Stimulated activated CD8-positive, alpha-beta memory T cell treated with anti-CD3 and anti-CD28 coated beads, Interleukin-7, amount 100 ng/mL, for 1 hour (primary cell): ENCODE results near the gene DPPA5.
"Not testable (repeated sequence)": the region's sequence is repeated elsewhere in the genome, so short reads cannot be mapped to it uniquely, and the experiment has no call there.

Source experiments
- DNase-seq, 2 donors: peaks; one replicate each; pipeline ENCODE4 v3.0.0-alpha.2; 2020; ENCODE audit warnings: low read depth in 2 of 2

DPPA5 gene, protein sequence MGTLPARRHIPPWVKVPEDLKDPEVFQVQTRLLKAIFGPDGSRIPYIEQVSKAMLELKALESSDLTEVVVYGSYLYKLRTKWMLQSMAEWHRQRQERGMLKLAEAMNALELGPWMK

DNA sequence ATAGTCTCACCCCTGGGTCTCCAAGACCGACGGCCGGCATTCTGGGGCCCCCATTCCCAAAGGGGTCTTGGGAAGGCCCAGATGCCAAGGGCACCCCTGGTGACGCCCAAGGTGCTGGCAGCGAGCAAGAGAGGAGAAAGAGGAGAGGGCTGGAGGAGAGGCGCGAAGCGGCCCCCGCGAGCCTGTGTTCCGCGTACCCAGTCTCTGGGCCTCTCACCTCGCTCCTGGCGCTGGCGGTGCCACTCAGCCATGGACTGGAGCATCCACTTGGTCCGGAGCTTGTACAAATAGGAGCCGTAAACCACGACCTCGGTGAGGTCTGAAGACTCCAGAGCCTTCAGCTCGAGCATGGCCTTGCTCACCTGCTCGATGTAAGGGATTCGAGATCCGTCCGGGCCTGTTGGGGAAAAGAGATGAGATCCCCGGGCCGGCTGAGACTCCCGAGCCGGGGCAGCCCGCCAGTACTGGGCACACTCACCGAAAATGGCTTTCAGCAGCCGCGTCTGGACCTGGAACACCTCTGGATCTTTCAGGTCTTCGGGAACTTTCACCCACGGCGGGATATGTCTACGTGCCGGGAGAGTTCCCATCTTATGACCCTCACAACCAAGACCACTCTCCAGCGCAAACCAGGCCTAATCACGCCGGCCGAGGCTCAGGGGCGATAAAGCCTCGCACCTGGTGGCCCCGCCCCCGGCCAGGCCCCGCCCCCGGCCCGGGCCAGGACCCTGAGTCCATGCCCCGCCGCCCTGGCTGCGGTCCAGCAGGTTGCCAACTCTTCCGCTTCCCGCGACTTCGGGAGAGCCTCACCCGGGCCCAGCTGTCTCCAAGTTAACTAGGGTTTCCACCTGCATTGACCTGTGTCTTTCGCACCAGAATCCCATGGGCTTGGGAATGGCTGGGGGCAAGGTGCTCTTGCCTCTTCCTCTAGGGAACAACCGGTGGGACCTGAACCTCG is at the start of gene DPPA5:
Gene DPPA5 (minus strand): TSS at position 641 of the 958 bp plus-strand sequence. CDS start 51 bp downstream, at position 590.
- no peak for DNase-seq

DNA sequence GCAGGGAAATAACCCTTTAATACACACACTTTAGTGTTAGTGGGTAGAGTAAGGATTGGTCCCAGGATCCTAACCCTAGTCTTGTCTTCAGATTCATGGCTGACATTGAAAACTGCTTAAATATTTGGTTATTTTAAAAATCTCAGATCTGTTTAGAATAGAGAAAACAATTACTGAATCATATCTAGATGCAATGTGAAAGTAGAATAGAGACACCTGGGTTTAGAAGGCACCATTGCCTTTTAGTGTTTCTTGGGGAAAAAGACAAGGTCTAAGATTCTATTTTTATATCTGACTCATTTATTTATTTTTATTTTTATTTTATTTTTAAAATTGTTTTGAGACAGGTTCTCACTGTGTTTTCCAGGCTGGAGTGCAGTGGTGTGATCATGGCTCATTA is 46.6 kb upstream of the DPPA5 start:
- DNase-seq: no peak

DNA sequence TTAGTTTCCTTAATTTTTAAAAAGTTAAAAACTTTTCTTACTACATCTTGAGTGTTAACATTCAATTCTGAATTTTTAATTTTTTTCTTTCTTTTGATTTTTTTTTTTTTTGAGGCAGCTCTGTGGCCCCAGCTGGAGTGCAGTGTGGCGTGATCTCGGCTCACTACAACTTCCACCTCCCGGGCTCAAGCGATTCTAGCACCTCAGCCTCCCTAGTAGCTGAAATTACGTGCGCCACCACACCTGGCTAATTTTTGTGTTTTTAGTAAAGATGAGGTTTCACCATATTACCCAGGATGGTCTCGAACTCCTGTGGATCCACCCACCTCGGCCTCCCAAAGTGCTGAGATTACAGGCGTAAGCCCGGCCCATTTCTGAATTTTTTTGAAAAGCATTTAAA is 41.8 kb upstream of the DPPA5 start:
- DNase-seq: no peak

DNA sequence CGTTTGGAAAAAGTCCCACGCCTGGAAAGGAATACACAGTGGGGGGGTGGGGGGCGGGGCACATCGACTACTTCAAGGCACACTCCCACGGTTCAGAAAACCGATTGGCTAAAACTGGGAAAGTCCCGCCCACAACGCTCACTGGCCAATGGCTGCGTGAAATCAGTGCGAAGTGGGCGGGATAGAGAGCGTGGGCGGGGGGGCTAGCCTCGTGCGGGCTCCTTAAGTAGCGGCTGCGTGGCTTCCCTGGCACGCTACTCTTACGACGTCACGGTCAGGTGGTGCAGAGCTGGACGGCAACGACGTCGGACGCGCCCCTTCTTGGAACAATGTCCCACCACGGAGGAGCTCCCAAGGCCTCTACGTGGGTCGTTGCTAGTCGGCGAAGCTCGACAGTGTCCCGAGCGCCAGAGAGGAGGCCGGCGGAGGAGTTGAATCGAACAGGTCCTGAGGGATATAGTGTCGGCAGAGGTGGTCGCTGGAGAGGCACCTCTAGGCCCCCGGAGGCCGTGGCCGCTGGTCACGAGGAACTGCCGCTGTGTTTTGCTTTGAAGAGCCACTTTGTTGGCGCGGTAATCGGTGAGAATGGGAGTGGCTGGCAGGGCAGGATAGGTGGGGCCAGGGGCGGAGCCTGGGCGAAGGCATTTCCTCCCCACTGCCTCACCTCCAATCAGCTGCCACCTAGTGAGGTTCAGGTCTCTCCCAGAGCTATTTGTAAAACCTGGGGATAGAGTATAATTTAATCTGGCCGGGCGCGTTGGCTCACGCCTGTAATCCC is 40.7 kb upstream of the DPPA5 start, which contains the start of gene DDX43:
Gene DDX43 (plus strand): TSS at position 252 of the 778 bp plus-strand sequence. CDS start 78 bp downstream, at position 330.
- peak in 1 of 2 donors; percentile 15 for DNase-seq

DNA sequence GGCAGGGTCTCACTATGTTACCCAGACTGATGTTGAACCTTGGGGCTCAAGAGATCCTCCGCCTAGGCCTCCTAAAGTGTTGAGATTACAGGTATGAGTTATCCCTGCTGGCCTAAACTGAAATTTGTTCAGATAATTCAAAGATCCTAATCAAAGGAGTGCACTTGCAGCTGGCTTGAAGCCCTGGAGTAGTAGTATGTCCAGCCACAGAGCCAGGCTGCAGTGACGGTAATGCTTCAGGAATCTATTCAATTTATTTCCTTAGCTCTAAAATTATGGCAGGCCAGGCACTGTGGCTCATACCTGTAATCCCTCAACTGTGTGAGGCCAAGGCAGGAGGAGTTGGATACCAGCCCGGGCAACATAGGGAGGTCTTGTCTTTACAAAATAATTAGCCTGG is 39.2 kb upstream of the DPPA5 start:
- DNase-seq: no peak

DNA sequence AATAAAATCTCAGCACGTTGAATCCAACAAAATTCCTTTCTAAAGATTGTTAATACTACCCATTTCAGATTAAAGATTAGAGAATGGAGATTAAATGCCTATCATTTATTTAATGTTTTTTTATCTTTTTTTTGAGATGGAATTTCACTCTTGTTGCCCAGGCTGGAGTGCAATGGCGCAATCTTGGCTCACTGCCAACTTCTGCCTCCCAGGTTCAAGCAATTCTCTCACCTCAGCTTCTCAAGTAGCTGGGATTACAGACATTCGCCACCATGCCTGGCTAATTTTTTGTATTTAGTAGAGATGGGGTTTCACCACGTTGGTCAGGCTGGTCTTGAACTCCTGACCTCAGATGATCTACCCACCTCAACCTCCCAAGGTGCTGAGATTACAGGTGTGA is 38.1 kb upstream of the DPPA5 start:
- DNase-seq: not testable (repeated sequence)

DNA sequence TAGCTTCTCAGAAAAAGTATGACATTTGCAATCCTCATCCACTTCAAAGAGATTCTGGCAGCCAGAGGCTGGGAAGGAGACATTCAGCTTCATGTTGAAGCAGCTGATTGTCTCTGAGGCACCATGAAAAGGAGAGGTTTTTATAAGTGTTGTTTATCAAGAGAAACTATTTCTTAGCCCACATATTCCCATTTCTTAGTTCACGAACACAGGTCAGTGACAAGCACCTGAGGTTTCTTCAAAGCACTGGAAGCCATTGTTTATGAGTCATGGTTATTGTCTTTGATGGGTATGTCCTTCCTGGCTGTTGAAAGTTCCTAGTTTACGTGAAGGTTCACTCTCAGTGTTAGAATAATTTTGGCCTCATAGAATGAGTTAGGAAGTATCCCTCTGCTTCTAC is 37.6 kb upstream of the DPPA5 start:
- DNase-seq: no peak

DNA sequence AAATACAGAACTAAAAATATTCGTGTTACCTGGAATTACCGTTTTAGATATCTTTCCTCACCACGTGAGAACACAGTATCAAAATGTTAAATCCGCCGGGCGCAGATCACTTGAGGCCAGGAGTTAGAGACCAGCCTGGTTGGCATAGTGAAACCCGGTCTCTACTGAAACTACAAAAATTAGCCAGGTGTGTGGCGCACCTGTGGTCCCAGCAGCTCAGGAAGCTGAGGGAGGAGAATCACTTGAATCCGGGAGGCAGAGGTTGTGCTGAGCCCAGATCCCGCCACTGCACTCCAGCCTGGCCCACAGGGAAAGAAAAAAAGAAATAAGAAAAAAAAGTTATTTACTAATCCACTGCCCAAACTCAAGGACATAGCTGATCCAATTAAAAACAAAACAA is 35.8 kb upstream of the DPPA5 start:
- no peak for DNase-seq

DNA sequence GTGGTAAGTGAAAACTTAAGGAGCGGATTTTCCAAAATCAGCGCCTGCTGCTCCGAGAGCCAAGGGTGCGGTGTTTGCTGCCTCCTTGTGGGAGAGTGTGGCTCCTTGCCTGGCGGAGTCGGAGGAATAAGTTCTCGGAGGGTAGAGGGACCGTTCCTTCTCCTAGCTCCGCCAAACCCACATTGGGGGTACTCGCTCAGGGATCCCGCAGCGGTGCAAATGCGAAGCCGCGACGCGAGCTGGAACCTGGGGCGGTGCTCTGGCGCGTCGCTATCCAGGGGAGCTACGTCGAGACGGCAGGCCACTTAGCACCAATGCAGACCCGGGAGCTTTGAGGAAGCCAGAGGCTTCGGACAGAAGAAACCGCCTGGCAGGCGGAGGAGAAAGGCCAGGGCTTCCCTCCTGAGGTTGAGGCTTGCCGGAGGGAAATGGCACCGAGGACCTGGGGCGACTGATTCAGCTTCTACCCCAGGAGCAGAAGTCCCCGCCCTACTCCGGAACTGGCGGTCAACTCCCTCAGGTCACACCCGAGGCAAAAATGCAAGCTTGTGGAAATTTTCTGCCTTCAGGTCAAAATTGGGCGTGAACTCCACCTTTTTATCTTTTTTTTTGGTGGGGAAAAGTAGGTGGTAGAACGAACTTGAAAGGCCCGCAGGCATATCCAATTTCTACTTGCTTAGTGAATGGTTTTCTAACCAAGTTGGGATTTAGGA is 34.9 kb upstream of the DPPA5 start:
- peak; percentile 20 to 33 for DNase-seq

DNA sequence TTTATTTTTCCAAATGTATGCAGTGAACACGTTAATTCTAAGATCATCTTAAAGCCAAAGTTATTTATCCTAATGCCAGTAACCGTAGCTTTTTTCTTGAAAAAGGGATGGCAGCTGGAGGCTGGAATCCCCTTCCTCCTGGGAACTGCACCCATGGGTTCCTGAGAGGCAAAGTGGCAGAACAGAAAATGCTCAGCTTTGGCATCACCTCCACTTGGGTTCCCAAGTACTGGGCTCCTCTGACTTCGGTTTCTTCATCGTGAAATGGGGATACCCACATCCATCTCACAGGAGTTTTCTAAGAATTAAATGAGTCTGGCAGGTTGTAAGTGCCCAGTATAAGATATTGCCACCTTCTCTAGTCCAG is 34.3 kb upstream of the DPPA5 start:
- DNase-seq: no peak

DNA sequence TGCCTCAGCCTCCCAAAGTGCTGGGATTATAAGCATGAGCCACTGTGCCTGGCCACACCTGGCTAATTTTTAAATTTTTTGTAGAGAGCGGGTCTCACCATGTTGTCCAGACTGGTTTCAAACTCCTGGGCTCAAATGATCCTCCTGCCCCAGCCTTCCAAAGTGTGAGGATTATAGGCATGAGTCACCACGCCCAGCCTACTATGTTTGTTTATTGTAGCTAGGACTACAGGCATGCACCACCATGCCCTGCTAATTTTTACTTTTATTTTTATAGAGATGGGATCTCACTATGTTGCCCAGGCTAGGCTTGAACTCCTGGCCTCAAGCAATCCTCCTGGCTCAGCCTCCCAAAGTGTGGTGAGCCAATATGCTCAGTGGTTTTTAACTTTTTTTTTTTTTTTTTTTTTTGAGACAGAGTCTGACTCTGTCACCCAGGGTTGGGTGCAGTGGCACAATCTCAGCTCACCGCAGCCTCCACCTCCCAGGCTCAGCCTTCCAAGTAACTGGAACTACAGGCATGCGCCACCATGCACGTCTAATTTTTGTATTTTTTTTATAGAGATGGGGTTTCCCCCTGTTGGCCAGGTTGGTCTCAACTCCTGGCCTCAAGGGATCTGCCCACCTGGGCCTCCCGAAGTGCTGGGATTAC is 28.5 kb upstream of the DPPA5 start:
- DNase-seq: no peak

DNA sequence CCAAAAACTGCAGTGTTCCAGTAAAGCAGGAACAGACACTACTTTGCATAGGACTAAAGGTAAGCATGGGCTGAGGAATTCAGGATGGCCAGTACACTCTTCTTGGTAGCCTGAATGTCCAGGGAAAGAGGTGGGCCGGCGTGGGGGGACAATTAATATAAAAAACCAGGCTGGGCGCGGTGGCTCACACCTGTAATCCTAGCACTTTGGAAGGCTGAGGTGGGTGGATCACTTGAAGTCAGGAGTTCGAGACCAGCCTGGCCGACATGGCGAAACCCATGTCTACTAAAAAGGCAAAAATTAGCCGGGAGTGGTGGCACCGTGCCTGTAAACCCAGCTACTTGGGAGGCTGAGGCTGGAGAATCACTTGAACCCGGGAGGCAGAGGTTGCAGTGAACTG is 27.5 kb upstream of the DPPA5 start:
- not testable (repeated sequence) for DNase-seq

DNA sequence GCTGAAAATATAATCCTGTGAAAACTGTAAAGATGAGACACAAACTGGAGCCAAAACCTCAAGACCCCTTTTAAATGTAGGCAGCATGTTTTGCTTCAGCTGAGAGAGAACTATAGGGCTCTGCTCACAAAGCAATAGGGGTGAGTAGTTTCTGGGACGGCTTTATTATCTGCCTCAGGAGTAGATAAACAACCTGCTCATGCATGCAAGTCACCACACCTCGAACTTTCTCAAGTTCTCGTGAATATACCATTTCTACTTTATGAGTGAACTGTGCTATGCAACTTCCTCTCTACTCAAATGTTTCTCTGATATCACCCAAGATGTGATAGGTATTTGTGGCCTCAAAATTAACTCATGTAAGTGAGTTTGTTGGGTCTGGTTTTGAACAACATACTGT is 23.1 kb upstream of the DPPA5 start:
- no peak for DNase-seq

DNA sequence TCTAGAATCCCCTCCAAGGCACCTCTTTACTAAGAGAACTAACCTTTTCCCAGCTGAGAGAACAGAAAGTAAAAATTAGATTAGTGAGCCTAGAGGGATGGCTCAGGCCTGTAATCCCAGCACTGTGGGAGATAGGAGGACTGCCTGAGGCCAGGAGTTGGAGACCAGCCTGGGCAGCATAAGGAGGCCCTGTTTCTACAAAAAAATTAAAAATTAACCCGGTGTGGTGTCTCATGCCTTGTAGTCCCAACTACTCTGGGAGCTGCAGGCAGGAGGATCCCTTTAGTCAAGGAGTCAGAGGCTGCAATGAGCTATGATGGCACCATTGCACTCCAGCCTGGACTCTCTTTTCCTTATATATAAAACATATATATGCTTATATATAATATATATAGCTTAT is 21.1 kb upstream of the DPPA5 start:
- no peak for DNase-seq

DNA sequence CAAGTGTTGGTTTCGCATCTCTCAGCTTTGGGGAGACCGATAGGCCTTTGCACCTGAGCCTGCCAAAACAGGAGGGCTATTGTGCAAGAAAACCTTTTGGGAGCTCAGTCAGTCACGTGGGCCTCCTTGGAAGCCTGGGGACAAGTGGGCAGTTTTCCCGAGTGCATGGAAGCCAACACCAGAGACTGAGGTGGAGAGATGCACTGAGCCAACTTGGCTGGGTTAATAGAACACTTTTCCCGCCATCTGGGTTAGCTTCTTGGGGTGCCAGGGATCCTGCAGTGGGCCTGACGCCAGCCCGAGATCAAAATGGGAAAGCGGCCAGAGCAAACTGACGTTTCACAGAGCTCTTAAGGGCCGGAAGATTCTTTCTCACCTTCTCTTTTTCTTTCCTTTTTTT is 18.4 kb upstream of the DPPA5 start:
- DNase-seq: no peak

DNA sequence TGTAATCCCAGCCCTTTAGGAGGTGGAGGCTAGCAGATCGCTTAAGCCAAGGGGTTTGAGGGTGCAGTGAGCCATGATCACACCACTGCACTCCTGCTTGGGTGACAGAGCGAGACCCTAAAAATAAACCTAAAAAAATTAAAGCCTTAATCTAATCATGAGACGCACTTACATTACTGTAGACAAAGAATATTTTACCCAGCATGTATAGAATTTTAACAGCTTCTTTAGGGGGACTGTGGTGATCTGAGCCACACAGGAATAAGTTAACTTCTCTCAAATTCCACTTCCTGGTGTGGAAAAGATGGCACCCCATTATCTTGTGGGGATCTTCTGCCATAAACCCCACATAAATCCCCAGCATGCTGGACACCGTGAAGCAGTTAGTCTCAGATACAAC is 17.9 kb upstream of the DPPA5 start:
- DNase-seq: no peak

DNA sequence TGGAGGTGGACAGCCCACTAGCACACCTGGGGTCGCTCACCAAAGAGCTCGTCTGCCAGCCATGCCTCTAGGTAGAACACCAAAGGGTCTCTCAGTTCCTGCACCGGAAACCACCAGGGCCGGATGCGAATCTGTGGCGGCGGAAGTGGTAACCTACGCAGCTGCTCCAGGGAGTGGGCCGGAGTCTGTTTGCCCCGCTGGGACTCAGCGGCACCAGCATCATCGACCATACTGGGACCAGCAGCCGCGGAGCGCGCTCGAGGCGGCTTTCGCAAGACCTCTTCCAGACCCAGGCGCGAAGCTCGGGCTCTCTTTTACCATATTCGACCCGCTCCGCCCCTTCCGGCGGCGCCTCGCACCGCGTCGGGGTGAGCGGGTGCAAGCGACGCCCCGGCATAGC is 15.5 kb upstream of the DPPA5 start, which contains the start of gene OOEP:
Gene OOEP (minus strand): TSS at position 335 of the 400 bp plus-strand sequence. CDS start 105 bp downstream, at position 230.
- no peak for DNase-seq

DNA sequence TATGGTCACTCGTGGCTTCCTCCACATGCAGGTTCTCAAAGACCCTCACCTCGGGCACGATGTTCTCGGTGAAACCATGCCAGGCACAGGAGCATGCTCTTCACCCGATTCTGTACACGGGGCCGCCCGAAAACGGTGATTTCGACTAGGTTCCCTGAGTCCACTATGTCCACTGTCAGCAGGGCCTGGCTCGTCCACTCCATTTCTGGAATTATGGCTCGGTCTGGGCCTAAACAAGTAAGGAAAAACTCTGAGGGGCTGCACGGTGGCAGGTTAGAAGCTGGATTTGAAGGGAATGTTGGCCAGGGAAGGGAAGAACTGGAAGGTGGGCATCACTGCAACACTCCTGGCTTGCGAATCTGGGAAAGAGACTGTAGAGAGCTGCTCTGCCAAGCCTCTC is 15.1 kb upstream of the DPPA5 start:
- DNase-seq: no peak

DNA sequence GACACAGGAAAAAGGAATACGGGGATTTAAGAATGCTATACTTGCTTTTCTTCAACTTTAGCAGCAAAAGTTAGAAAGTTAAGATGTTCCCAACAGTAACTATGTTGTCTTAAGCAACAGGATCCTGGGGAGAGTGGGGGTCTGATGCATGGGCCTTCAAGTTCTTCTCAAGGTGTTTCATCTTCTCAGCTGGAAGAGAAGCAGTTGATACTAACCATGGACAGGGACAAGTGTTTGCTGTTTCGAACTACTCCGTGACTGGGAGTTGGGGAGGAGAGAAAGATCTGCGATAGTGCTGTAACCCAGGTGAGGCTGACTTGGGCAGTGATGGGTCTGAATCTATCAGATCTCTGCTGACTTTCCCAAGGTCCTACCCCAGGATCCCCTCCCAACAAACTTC is 14.6 kb upstream of the DPPA5 start:
- DNase-seq: no peak

DNA sequence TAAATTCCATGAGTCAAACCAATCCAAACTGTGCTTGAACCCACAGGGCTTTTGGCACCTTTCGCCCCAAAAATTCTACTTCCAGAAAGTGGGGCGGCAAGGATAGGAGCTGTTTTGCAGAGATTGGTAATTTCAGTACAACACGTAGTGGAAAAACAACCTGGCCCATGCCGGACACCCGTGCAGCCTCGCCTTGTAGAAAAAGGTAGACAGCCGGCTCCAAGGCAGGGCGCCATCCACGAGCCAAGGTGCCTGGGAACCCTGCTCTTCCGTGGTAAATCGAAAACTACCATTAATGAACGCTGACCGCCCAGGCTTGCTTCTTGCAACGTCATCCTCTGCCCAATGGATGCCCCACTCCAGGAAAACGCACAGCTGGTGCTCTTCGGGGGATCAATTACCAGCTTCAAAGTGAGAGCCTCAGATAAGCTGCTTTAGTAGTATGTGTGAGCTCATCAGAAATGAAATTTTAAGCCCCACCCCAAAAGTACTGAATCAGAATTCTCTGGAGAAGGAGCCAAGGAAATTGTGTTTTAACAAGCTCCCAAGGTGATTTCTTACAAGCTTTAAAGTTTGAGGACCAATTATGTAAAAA is 13.8 kb upstream of the DPPA5 start:
- DNase-seq: no peak

DNA sequence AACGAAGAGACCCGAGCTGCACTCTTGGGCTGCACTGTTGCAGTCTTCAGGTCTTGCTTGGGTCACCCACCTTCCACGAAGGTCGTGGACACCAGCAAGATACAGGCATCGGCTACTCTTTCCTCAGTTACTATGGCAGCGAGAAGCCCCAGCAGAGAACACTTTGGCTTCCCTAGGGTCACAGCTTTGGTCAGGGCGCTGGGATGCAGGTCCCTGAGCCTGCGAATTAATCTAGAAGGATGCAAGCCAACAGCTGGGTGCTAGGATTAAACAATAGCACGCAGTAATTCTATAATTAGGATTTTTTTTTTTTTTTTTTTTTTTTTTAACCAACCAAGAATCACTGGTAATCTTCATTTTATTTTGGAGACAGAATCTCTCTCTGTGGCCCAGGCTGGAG is 10.5 kb upstream of the DPPA5 start:
- DNase-seq: no peak
